ENCODE results near the gene RSPH9. TPM values are rescaled to one million over a fixed set of nuclear protein-coding genes. Genes with fewer than 3 reads are reported as not detected.

The RSPH9 gene
- total RNA-seq, 2 experiments from 2014 or later, result not detected

GRCh38 chr6:43719511-43719910 lies 74.7 kb downstream of the RSPH9 start:
- Mint-ChIP-seq H3K36me3 (no peaks in the 10 kb centered on the region), H3K27ac (no peak overlapping the region), H3K4me1 (peaks cover 10% of the 10 kb centered on the region), H3K9me3 (no peaks in the 10 kb centered on the region), H3K4me3 (no peak overlapping the region), H3K27me3 (peaks cover 11% of the 10 kb centered on the region)
- DNase-seq, result no peak
- ATAC-seq (ENCODE audit: low read depth), result no peak
- POLR2A ChIA-PET, result no interaction called here

GRCh38 chr6:43720999-43721398 lies 76.2 kb downstream of the RSPH9 start:
- no peak for ATAC-seq (ENCODE audit: low read depth)
- Mint-ChIP-seq H3K27ac (no peak overlapping the region), H3K9me3 (no peaks in the 10 kb centered on the region), H3K36me3 (no peaks in the 10 kb centered on the region), H3K27me3 (peaks cover 10% of the 10 kb centered on the region), H3K4me1 (peaks cover 20% of the 10 kb centered on the region), H3K4me3 (no peak overlapping the region)
- POLR2A ChIA-PET, result no interaction called here
- DNase-seq, result no peak

Other genes with a start within 250 kb of the RSPH9 start
- 10 to 100 TPM; 51.0 to 58.3 TPM for gene ABCC10, start 217.5 kb upstream of the RSPH9 start, total RNA-seq
- under 1 TPM; 0.30 to 0.37 TPM for gene DLK2, start 189.5 kb upstream of the RSPH9 start, total RNA-seq
- 10 to 100 TPM; 42.7 to 47.6 TPM for gene TJAP1, start 167.5 kb upstream of the RSPH9 start, total RNA-seq
- under 1 TPM; 0.33 to 0.37 TPM for gene LRRC73, start 134.7 kb upstream of the RSPH9 start, total RNA-seq
- gene YIPF3, start 128.1 kb upstream of the RSPH9 start, total RNA-seq, result 10 to 100 TPM; 63.2 to 71.8 TPM
- gene POLR1C, start 127.9 kb upstream of the RSPH9 start, total RNA-seq, result 10 to 100 TPM; 28.8 to 29.7 TPM
- gene XPO5, start 69.0 kb upstream of the RSPH9 start, total RNA-seq, result 10 to 100 TPM; 46.1 to 47.0 TPM
- 10 to 100 TPM; 57.3 to 62.0 TPM for gene POLH, start 68.9 kb upstream of the RSPH9 start, total RNA-seq
- gene GTPBP2, start 15.8 kb upstream of the RSPH9 start, total RNA-seq, result 100 to 1,000 TPM; 107 to 115 TPM
- gene MAD2L1BP, start 9.2 kb upstream of the RSPH9 start, total RNA-seq, result 10 to 100 TPM; 39.7 to 40.2 TPM
- gene MRPS18A, start 42.8 kb downstream of the RSPH9 start, total RNA-seq, result 10 to 100 TPM; 38.3 to 40.3 TPM
- gene VEGFA, start 125.2 kb downstream of the RSPH9 start, total RNA-seq, result 10 to 100 TPM; 33.6 to 39.5 TPM